T-helper 2 cell treated with Interferon-gamma antibody and Interleukin-4, amounts not matched to agents 5 μg/mL and 100 μg/mL, for 36 hours (primary cell): ENCODE results near the gene NDC80.

Source experiments
- DNase-seq: peaks from one replicate; pipeline ENCODE4 v3.0.0; 2021; ENCODE audit warnings: low spot score
- H3K27ac Mint-ChIP-seq: one replicate; pipeline ENCODE4 v1.8.0; 2021; ENCODE audit warnings: mild to moderate bottlenecking, mixed read lengths
- H3K27me3 Mint-ChIP-seq: one replicate; pipeline ENCODE4 v1.8.0; 2021; ENCODE audit warnings: low read depth, mixed read lengths
- H3K36me3 Mint-ChIP-seq: one replicate; pipeline ENCODE4 v1.8.0; 2021; ENCODE audit warnings: low read depth, mixed read lengths
- H3K4me1 Mint-ChIP-seq: one replicate; pipeline ENCODE4 v1.8.0; 2021; ENCODE audit warnings: low read depth, mixed read lengths
- H3K4me3 Mint-ChIP-seq: one replicate; pipeline ENCODE4 v1.8.0; 2022; ENCODE audit warnings: mild to moderate bottlenecking, moderate library complexity, mixed read lengths
- H3K9me3 Mint-ChIP-seq: one replicate; pipeline ENCODE4 v1.8.0; 2021; ENCODE audit warnings: mixed read lengths

Gene NDC80

DNA sequence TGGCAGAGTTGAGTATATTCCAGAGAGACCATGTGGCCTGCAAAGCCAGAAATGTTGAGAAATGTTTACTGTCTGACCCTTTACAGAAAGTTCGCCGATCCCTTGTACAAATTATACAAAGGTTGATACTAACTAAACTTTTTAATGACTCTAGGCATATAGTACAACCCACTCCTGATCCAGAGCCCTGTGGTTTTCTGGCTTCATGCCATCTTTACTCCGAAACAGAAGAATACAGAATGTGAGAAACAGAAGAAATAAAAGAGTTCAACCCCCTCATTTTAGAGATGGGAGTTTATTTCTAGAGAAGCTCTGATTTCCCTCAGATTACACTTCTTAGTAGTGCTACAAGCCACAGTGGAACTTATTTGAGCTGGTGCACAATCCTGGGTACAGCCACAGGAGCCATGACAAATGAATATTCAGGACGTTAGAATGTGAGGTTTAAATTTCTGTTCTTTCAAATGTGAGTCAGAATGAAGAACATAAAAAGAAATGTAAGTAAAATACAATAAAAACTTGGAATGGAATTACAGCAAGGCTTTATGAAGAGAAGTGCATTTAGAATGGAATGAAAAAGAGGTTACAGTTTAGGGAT lies 46.1 kb downstream of the NDC80 start:
- peaks cover 46% of the 10 kb centered on the region for H3K36me3 Mint-ChIP-seq
- no peak overlapping the region for H3K4me3 Mint-ChIP-seq
- no peaks in the 10 kb centered on the region for H3K27me3 Mint-ChIP-seq
- H3K9me3 Mint-ChIP-seq: no peaks in the 10 kb centered on the region
- no peak for DNase-seq
- H3K4me1 Mint-ChIP-seq: peaks cover 2% of the 10 kb centered on the region
- peak overlapping the region; percentile 5 for H3K27ac Mint-ChIP-seq

DNA sequence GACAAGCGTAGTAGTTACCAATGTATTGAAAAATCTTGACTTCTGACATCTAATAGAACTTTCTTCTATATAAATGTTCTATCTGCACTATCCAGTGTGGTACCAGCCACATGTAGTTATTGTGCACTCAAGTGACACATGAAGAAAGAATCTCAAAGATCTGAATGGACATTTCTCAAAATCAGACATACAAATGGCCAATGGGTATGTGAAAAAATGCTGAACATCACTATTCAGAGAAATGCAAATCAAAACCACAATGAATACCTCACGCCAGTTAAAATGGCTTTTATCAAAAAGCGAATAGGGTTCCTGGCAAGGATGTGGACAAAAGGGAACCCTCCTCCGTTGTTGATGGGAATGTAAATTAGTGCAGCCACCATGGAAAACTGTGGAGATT lies 46.7 kb downstream of the NDC80 start:
- no peak for DNase-seq
- Mint-ChIP-seq H3K27ac (no peak overlapping the region), H3K27me3 (no peaks in the 10 kb centered on the region), H3K4me1 (peaks cover 2% of the 10 kb centered on the region), H3K4me3 (no peak overlapping the region), H3K9me3 (no peaks in the 10 kb centered on the region), H3K36me3 (peaks cover 41% of the 10 kb centered on the region)

DNA sequence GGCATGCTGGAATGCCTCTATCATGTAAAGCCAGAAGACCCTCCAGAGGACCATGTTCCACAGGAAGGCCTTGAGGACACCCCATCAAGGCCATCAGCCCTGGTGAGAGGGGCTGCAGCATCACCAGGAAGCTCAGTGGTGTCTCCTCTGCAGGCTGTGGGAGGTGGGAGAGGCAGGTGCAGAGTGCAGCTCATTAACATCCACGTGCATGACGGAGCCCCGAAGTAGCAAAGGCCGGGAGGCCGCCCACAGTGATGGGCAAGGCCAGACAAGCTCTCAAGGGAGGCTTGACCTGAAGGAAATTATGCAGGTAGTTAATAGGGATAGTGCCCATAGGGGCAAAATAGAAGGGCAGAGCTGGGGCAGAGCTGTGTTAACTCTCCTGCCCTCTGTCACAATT lies 53.9 kb downstream of the NDC80 start:
- H3K4me3 Mint-ChIP-seq: no peak overlapping the region
- H3K4me1 Mint-ChIP-seq: peaks cover 12% of the 10 kb centered on the region
- peaks cover 3% of the 10 kb centered on the region for H3K9me3 Mint-ChIP-seq
- H3K36me3 Mint-ChIP-seq: no peaks in the 10 kb centered on the region
- no peak for DNase-seq
- H3K27ac Mint-ChIP-seq: no peak overlapping the region
- no peaks in the 10 kb centered on the region for H3K27me3 Mint-ChIP-seq

DNA sequence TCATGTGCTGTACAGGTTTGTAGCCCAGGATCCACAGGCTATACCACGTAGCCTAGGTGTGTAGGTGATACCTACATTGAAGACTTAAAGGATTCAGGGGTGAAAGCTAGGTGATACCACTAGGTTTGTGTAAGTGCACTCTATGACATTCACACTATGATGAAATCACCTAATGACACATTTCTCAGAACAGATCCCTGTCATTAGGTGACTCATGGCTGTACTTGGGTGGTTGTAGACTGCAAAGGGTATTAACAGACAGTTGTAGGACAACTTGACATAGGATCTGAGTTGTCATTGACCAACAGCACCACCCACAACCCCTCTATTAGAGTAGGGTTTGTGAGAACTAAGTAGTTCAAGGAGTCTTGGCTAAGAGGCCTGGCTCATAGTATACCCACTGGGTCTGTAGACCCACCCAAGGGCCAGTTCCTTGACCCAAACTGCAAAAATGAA lies 56.5 kb downstream of the NDC80 start:
- peak; percentile 46 for DNase-seq
- Mint-ChIP-seq H3K27me3 (no peaks in the 10 kb centered on the region), H3K27ac (no peak overlapping the region), H3K4me3 (no peak overlapping the region), H3K9me3 (peaks cover 17% of the 10 kb centered on the region), H3K36me3 (peaks cover 3% of the 10 kb centered on the region), H3K4me1 (peaks cover 18% of the 10 kb centered on the region)

DNA sequence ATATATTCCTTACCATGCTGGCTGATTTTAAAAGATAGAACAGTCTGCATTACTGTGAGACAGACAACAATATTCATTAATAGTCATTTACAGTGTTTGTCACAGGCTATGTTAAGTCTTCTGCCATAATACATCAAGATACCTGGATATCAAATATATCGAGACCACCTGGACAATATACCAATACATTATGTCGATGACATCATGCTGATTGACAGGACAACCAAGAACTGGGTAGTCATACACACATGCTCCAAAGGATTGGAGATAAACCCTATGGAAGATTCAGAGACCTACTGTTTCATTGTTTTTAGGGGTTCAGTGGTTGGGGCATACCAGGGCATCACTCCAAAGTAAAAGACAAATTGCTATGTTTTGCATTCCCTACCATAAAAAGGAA lies 57.6 kb downstream of the NDC80 start:
- no peak overlapping the region for H3K27ac Mint-ChIP-seq
- peaks cover 3% of the 10 kb centered on the region for H3K36me3 Mint-ChIP-seq
- no peak overlapping the region for H3K4me3 Mint-ChIP-seq
- H3K9me3 Mint-ChIP-seq: peaks cover 18% of the 10 kb centered on the region
- no peak for DNase-seq
- H3K4me1 Mint-ChIP-seq: peaks cover 18% of the 10 kb centered on the region
- H3K27me3 Mint-ChIP-seq: no peaks in the 10 kb centered on the region

DNA sequence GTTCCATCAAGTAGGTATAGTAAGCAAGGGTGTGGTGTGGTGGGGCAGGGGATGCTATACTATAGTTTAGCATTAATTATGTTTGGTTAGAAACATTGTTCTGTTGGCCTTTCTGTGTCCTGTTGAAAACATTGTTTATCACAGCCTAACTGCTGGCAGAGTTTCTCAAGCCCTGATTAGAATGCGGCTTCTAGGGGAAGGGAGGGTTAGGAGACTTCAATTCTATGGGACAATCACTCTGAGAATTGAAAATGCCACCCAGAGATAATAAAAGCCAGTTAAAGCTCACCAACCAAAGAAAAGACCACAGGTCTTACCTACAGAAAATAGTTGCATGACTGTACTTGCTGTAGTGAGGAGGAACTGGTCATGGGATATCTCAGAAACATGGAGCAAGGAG lies 64.2 kb downstream of the NDC80 start:
- H3K27ac Mint-ChIP-seq: peak overlapping the region; percentile 100
- no peaks in the 10 kb centered on the region for H3K27me3 Mint-ChIP-seq
- peaks cover 59% of the 10 kb centered on the region for H3K4me1 Mint-ChIP-seq
- H3K4me3 Mint-ChIP-seq: peak overlapping the region; percentile 28
- H3K36me3 Mint-ChIP-seq: peaks cover 15% of the 10 kb centered on the region
- DNase-seq: no peak
- H3K9me3 Mint-ChIP-seq: peaks cover 28% of the 10 kb centered on the region

DNA sequence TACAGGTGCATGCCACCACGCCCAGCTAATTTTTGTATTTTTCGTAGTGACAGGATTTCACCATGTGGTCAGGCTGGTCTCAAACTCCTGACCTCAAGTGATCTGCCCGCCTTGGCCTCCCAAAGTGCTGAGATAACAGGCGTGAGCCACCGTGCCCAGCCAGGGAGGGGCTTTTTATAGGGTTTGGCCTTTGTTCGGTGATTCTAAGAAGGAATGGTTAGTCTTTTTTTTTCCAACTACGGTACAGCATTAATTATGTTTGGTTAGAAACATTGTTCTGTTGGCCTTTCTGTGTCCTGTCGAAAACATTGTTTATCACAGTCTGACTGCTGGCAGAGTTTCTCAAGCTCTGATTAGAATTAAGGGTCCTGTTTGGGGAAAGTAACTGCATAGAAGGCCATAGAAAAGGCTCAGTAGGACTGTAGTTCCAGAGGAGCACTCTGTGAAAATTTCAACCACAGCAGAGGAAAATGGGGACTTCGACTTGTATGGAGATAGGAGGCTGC lies 64.8 kb downstream of the NDC80 start:
- peaks cover 63% of the 10 kb centered on the region for H3K4me1 Mint-ChIP-seq
- peaks cover 26% of the 10 kb centered on the region for H3K9me3 Mint-ChIP-seq
- H3K4me3 Mint-ChIP-seq: peak overlapping the region; percentile 88
- H3K27me3 Mint-ChIP-seq: no peaks in the 10 kb centered on the region
- H3K36me3 Mint-ChIP-seq: peaks cover 15% of the 10 kb centered on the region
- peak overlapping the region; percentile 100 for H3K27ac Mint-ChIP-seq
- DNase-seq: no peak

DNA sequence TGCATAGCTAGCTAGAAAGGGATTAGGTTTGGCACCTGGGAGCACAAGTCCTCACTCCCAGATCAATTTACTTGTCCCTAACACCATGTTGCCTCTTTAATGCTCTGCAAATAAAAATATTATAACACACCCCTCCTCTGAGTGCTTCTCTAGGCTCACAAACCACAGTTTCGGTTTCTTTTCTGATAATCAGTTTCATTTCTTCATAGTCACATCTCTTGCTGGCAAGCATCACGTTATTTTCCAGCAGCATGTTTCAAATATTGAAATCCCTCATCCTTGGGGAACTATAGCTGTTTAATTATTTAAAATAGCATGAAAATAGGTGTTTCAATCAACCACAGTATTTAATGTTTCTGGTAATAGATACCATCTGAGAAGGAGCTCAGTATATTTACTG lies 70.3 kb downstream of the NDC80 start:
- DNase-seq: no peak
- H3K36me3 Mint-ChIP-seq: peaks cover 10% of the 10 kb centered on the region
- H3K27me3 Mint-ChIP-seq: peaks cover 2% of the 10 kb centered on the region
- peak overlapping the region; percentile 80 for H3K4me3 Mint-ChIP-seq
- peaks cover 10% of the 10 kb centered on the region for H3K9me3 Mint-ChIP-seq
- peak overlapping the region; percentile 92 for H3K27ac Mint-ChIP-seq
- peaks cover 39% of the 10 kb centered on the region for H3K4me1 Mint-ChIP-seq

DNA sequence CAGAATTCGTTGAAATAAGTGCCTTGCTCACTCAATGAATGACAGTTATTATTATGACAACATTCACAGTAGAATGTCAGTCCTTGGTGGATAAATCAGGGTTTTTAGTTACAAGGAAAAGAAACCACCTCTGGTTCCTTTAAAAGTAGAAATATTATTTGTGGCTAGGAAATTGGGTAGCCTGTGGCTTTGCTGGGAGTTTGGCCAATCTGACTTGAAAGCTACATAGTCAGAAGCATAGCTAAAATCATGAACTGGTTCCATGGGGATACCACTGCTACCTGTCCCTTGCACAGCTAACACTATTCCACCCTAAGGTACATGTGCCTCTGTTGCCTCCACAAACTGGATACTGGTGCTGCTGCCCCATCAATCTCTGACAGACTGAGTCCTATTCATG lies 71.4 kb downstream of the NDC80 start:
- peaks cover 8% of the 10 kb centered on the region for H3K36me3 Mint-ChIP-seq
- H3K9me3 Mint-ChIP-seq: peaks cover 8% of the 10 kb centered on the region
- peak overlapping the region; percentile 53 for H3K4me3 Mint-ChIP-seq
- H3K27ac Mint-ChIP-seq: no peak overlapping the region
- H3K27me3 Mint-ChIP-seq: peaks cover 2% of the 10 kb centered on the region
- H3K4me1 Mint-ChIP-seq: peaks cover 33% of the 10 kb centered on the region
- no peak for DNase-seq

DNA sequence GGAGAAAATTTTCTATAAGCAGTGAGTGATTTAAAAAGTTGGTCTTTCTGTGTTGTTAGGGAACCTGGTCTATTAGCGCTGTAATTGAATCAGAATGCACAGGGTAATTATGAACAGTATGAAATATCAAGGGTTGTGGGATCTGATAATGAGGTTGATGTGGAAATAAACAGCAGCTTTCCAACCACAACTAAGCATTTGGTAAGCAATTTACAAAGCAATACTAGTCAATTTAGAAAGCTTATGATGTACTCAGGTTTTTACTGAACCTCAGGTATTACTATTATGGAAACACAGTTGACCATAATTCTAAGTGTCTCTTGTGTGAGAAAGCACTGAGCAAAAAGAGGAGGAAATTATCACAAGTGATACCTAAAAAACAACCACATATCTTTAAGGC lies 73.2 kb downstream of the NDC80 start:
- Mint-ChIP-seq H3K4me3 (no peak overlapping the region), H3K27ac (no peak overlapping the region), H3K27me3 (peaks cover 6% of the 10 kb centered on the region), H3K36me3 (no peaks in the 10 kb centered on the region), H3K9me3 (no peaks in the 10 kb centered on the region), H3K4me1 (peaks cover 17% of the 10 kb centered on the region)
- no peak for DNase-seq

DNA sequence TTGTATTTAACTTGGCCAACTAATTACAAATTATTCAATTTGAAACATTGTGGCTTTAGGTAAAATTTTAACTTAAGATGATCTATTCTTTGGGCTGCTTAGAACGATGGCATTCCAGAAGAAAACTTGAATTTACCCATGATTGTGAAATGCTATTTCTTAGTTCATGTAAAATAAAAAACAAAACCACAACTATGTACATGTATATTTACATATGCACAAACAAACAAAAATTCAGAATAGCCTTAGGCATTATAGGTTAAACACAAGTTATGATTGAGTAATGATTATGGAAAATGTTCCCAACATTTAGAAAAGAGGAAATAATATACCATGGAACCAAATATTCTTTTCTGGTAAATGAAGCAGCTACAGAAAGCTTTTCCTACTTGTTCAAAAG lies 80.6 kb downstream of the NDC80 start:
- no peak overlapping the region for H3K4me3 Mint-ChIP-seq
- no peaks in the 10 kb centered on the region for H3K9me3 Mint-ChIP-seq
- H3K27me3 Mint-ChIP-seq: peaks cover 7% of the 10 kb centered on the region
- H3K4me1 Mint-ChIP-seq: peaks cover 19% of the 10 kb centered on the region
- no peak for DNase-seq
- no peak overlapping the region for H3K27ac Mint-ChIP-seq
- H3K36me3 Mint-ChIP-seq: peaks cover 7% of the 10 kb centered on the region

DNA sequence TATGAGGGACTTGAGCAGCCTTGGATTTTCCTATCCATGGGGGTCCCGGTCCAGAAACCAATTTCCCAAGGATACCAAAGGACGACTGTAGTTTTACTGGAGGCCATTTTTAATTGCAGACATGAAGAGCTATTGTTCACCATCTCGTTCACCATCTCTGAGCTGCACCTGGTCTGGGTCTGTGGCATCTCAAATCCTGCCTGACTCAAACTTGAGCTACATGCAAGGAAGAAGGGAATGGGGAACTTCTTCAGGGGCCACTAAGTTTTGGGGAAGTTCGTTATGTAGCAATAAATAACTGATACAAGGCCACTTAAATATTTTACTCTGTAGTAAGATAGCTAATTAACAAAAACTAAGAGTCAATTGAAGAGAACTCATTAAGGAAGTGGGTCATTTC lies 82.1 kb downstream of the NDC80 start:
- Mint-ChIP-seq H3K27me3 (peaks cover 7% of the 10 kb centered on the region), H3K36me3 (peaks cover 20% of the 10 kb centered on the region), H3K4me3 (no peak overlapping the region), H3K9me3 (no peaks in the 10 kb centered on the region), H3K4me1 (peaks cover 28% of the 10 kb centered on the region), H3K27ac (no peak overlapping the region)
- no peak for DNase-seq

DNA sequence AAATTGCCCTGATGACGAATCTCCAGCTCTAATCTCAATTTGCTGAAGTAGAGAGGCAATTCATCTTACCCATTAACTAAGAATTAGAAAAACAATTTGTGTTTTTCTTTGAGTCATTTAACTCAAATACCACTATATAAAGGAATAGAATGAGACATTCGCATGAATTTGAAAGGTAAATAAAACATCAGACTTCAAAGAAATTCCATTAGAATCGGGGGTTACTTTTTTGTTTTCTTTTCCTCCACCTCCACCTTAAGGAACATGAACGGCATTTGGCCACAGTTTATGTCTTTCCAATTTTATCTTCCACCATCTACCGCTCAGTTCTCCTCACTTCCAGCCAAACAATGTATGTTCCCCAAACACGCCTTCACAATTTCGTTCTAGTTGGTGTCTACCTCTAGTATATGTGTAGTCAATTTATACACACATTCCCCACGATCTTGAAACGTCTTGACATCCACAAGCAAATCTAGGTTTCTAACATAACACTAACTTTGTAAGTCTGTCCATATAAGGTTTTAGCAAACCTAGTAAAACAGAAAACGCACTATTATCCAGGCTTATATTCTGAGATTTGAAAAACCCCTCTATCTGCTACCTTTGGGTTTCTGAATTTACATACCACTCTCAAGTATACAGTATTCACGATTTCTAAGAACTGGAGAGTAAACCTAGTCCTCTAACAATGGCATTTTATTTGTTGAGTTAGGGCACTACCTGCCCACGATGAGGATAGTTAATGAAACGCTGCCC lies 83.0 kb downstream of the NDC80 start:
- H3K4me1 Mint-ChIP-seq: peaks cover 33% of the 10 kb centered on the region
- peak overlapping the region; percentile 98 for H3K27ac Mint-ChIP-seq
- no peak for DNase-seq
- peaks cover 23% of the 10 kb centered on the region for H3K36me3 Mint-ChIP-seq
- H3K9me3 Mint-ChIP-seq: no peaks in the 10 kb centered on the region
- peaks cover 4% of the 10 kb centered on the region for H3K27me3 Mint-ChIP-seq
- H3K4me3 Mint-ChIP-seq: peak overlapping the region; percentile 91

DNA sequence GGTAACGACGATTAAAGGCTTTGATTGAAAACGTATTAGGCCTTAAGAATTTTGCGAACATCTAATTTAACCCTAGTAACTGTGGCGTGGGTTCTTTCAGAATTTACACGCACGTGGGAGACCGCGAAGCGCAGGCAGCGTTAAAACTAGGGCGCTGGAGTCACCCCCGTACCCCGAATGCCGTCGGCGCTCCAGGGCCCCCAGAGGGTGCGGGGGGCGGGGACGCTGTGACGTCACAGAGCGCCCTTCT lies 83.5 kb downstream of the NDC80 start:
- Mint-ChIP-seq H3K27ac (peak overlapping the region; percentile 98), H3K4me3 (peak overlapping the region; percentile 91), H3K4me1 (peaks cover 37% of the 10 kb centered on the region), H3K9me3 (no peaks in the 10 kb centered on the region), H3K27me3 (peaks cover under 1% of the 10 kb centered on the region), H3K36me3 (peaks cover 27% of the 10 kb centered on the region)
- DNase-seq: peak; percentile 70
